Astrocyte (in vitro differentiated cells and primary cell): ENCODE data around the gene PIH1D2.

Experiments used
- CTCF ChIP-seq: IDR thresholded peaks from 2 replicates; pipeline ENCODE4 v1.5.1; 2011; ENCODE audit warnings: low read depth, mild to moderate bottlenecking, inconsistent platforms, low read length, moderate library complexity; ENCODE audit not compliant: insufficient read depth
- EZH2 ChIP-seq: IDR thresholded peaks from 2 replicates; pipeline ENCODE4 v1.6.1; 2012; ENCODE audit warnings: mild to moderate bottlenecking, low read length, inconsistent platforms; ENCODE audit not compliant: insufficient read depth

GRCh38 chr11:112037527-112037926, 36.3 kb downstream of the PIH1D2 start:
- no peak for TF ChIP-seq CTCF
- no peak for TF ChIP-seq EZH2
